LNCaP clone FGC (cell line): ENCODE results near the gene FANCE.

Experiments used
- DNase-seq: peaks from one replicate; pipeline ENCODE4 v3.0.0-alpha.2; 2011; ENCODE audit warnings: low read depth
- H3K4me3 ChIP-seq: 2 replicates; pipeline ENCODE4 v1.5.1; 2011; ENCODE audit warnings: mild to moderate bottlenecking, low read depth, low read length, control low read depth
- TF ChIP-seq, protein P1 (sequence below): IDR thresholded peaks from 2 replicates; pipeline ENCODE4 v1.5.1; 2012; ENCODE audit warnings: mild to moderate bottlenecking; ENCODE audit not compliant: control insufficient read depth, insufficient read depth; ENCODE audit errors: extremely low read depth

The FANCE gene

DNA sequence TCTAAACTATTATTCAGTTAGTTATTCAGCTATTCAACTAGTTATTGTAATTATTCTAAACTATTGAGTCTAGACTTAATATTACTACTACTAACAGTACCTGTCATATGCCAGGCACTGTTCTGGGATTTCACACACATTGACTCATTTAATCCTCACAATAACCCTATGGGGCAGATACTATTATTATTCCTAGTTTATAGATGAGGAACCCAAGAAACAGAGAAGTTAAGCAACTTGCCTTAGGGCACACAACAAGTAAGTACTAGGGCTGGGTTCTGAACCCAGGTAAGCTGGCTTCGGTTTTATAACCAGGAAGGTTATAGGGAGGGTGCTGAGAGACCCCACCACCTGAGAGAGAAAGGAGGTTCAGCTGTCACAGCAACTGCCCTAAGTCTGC is 36.9 kb downstream of the FANCE start:
- H3K4me3 ChIP-seq: no peak overlapping the region
- TF ChIP-seq, protein P1, sequence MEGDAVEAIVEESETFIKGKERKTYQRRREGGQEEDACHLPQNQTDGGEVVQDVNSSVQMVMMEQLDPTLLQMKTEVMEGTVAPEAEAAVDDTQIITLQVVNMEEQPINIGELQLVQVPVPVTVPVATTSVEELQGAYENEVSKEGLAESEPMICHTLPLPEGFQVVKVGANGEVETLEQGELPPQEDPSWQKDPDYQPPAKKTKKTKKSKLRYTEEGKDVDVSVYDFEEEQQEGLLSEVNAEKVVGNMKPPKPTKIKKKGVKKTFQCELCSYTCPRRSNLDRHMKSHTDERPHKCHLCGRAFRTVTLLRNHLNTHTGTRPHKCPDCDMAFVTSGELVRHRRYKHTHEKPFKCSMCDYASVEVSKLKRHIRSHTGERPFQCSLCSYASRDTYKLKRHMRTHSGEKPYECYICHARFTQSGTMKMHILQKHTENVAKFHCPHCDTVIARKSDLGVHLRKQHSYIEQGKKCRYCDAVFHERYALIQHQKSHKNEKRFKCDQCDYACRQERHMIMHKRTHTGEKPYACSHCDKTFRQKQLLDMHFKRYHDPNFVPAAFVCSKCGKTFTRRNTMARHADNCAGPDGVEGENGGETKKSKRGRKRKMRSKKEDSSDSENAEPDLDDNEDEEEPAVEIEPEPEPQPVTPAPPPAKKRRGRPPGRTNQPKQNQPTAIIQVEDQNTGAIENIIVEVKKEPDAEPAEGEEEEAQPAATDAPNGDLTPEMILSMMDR: no peak
- DNase-seq: no peak

DNA sequence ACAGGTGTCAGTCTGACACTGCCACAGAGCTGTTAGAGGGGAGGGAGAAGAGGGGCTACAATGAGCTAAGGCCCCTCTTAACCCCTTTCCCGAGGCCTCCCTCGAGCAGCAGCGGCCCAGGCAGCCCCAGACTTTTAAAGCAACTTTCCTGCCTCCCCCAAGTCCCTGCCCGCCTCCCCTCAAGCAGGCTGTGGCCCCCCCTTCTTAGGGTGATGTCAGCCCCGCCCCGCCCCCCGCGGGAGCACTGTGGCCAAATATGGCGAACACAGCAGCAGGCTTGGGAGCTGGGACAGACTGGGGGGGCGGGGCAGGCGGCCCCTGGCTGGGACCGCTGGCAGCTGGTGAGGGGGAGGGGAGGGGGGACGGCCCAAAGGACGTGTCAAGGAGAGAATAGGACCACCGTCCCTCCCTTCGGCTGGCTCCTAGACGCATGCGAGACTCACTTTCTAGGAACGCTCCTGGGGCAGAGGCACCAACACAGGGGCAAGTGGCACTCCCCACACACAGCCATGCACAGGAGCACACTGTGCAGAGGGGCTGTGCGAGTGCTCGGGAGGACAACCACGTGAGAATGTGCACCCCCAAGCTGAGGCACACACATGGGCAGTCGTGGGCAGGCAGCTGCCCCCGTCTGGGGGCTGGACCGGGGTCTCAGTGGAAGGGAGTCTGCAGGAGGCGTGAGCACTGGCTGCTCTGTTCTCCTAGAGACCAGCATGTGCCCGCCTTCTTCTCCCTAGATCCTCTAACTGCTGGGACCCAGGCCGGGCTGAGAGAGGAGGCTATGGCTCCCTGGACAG is 38.1 kb downstream of the FANCE start:
- H3K4me3 ChIP-seq: no peak overlapping the region
- DNase-seq: no peak
- TF ChIP-seq, protein P1: no peak

DNA sequence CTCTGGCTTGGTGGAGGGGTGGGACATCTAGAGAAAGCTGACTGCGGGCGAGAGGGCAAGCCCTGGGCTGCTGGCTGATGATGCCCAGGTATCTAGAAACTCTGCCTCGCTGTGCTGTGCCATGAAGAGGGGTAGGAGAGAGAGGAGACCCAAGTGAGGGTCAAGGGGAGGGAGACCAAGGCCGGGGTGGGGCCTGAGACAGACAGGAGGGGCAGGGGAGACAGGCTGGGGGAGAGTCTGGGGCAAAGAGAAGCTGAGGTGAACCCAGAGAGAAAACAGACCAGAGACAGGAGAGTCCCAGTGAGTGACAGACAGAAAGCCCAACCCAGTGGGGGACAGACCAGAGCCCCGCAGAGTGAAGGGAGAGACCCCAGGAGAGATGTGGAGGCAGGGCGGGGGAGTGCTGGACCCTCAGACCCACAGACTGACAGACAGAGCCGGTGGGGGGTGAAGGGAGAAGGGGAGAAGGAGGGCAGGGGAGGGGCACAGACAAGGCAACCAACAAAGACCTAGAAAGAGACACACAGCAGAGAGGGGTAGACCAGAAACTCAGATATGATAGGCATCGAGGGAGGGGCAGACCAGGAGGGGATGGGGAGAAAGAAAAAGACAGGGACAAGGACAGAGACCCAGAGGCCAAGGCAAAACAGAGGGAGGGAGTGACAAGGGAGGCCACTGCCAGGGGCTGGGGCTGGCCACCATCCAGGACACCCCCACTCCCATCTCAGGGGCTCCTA is 38.9 kb downstream of the FANCE start:
- DNase-seq: no peak
- TF ChIP-seq, protein P1: no peak
- H3K4me3 ChIP-seq: no peak overlapping the region

DNA sequence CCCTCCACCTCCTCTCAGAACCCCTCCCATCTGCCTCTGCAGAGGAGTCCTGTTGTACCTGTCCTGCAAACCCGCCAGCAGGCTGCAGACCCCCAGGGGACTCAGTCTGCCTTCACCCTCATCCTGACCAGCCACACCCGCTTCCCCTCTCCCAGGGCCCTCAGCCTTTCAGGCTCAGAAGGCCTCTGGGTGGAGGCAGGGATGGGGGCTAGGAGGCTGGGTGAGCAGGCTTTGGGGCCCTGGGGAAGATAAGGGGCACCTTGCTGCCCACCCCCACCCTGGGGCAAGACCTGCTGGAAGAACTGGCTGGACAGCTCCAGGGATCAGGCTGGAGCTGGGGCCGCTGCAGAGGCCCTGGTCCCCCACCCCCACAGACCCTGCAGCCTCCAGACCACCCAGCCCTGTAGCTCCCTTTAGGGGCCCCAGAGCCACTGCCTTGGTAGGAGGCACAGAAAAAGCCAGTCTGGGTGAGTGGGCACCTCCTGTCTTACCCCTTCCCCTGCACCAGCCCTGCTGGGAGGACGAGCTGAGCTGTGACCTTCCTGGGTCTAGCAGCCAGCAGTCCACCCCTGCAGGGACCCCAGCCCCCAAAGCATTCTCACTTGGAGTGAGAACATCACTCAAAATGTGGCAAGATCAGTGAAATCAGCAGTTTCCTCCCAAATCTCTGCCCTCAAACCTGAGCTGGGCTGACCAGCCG is 39.6 kb downstream of the FANCE start:
- no peak overlapping the region for H3K4me3 ChIP-seq

DNA sequence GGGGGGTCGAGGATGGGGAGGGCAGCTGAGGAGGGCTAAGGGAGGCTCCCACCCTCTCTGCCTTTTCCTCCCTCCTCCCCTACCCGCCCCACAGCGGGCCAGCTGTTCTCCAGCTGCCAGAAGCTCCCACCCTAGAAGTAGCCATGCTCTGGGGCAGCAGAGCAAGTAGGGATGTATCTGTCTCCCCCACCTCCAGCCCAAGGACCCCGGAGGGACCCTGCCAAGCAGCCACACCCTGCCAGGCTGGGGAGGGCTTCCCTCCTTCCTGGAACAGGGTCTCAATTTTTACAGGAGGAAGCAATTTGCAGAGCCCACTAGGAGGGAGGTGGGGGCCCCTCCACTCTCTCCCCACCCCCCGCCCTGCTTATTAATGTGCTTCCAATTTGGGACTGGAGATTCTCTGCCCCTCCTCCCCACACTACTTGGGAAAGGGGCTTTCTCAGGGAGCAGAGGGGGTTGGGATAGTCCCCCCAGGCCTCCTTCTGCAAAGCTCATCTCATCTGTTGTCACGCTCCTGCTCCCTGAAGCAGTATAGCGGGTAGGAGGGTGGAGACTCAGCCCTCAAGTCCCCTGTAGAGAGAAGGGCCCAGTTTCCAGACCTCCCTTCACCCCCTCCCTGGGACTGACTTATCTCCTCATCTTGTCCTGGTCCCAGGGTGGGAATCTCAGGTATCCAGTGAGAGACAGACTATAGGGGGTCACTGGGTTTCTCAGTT is 40.3 kb downstream of the FANCE start:
- no peak overlapping the region for H3K4me3 ChIP-seq
- TF ChIP-seq, protein P1: no peak
- DNase-seq: no peak

More for the DNA sequence above, 39.6 kb downstream of the FANCE start:
- TF ChIP-seq, protein P1: no peak
- no peak for DNase-seq

DNA sequence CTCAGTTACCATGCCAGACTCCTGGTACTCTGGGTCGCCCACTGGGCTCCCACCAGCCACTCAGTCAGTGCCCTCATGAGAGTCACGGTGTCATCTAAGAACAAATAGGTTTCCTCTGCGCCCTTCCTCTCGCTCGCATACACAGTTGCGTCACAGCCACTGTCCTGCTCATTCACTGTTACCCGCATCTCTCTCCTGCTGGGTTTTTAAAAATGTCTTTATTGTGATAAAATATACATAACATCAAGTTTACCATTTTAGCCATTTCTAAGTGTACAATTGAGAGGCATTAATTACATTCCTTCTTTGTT is 40.8 kb downstream of the FANCE start:
- no peak for DNase-seq
- TF ChIP-seq, protein P1: no peak
- no peak overlapping the region for H3K4me3 ChIP-seq
